GM21367 (cell line): ENCODE measurements around the gene EMX2.

Source experiments
- ATAC-seq: cut with Tn5 transposase; IDR thresholded peaks from one replicate; pipeline ENCODE4 v1.9.1; 2021; ENCODE audit not compliant: unreplicated experiment

EMX2 gene

GRCh38 chr10:117594722-117595121 lies 52.2 kb downstream of the EMX2 start:
- ATAC-seq = no peak

- no peak for ATAC-seq
Measured at GRCh38 chr10:117596706-117597105, 54.2 kb downstream of the EMX2 start.

GRCh38 chr10:117597216-117597615 lies 54.7 kb downstream of the EMX2 start:
- no peak for ATAC-seq
